Forelimb muscle (tissue), 1 donor: ENCODE results near the gene RNF215. TPM values are rescaled to one million over a fixed set of nuclear protein-coding genes. Genes with fewer than 3 reads are reported as not detected.

Experiments used
- DNase-seq: peaks from one replicate; pipeline ENCODE4 v3.0.0-alpha.2; 2013; ENCODE audit warnings: low read depth
- polyA plus RNA-seq: library from polyadenylated mRNA; unstranded; fragments of 120-200 nt; gene quantifications from one replicate; pipeline ENCODE4 v1.2.1, GENCODE V29; 2013; ENCODE audit not compliant: insufficient read length

Gene RNF215
- polyA plus RNA-seq, 1 donor, result 10.5 TPM

GRCh38 chr22:30332994-30333706, 54.1 kb downstream of the RNF215 start:
- DNase-seq, result no peak

DNA sequence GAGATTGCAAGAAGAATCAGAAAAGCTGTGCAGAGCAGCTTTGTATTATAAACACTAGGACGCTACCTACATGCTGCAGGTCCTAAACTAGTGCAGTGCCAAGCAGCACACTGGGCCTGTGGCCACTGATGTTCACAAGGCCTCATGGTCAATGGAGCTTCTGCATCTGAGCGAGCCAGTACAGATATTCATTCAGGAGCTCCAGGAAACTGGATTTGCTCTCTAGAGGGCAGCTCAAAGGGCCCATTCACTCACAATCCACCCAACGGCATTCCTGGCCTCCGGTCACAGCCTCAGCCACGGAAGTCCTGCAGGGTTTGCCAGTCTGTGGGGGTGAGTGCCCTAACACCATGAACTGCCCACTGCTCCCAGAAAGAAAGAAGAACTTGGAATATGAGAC, 54.7 kb downstream of the RNF215 start:
- DNase-seq, result no peak

Other genes starting within 250 kb of the RNF215 start
- 0.76 TPM for gene LIF, start 140.7 kb downstream of the RNF215 start, polyA plus RNA-seq
- 0.08 TPM for gene OSM, start 120.6 kb downstream of the RNF215 start, polyA plus RNA-seq
- 4.0 TPM for gene CASTOR1, start 97.9 kb downstream of the RNF215 start, polyA plus RNA-seq
- gene TBC1D10A, start 60.5 kb downstream of the RNF215 start, polyA plus RNA-seq, result 7.1 TPM
- gene SF3A1, start 30.5 kb downstream of the RNF215 start, polyA plus RNA-seq, result 69.4 TPM
- 1.5 TPM for gene CCDC157, start 30.4 kb downstream of the RNF215 start, polyA plus RNA-seq
- 2.1 TPM for gene SEC14L2, start 9.6 kb upstream of the RNF215 start, polyA plus RNA-seq
- 5.4 TPM for gene MTFP1, start 38.4 kb upstream of the RNF215 start, polyA plus RNA-seq
- 0.09 TPM for gene SEC14L3, start 84.6 kb upstream of the RNF215 start, polyA plus RNA-seq
- gene SEC14L4, start 118.3 kb upstream of the RNF215 start, polyA plus RNA-seq, result 0.11 TPM
- 0.22 TPM for gene SEC14L6, start 159.3 kb upstream of the RNF215 start, polyA plus RNA-seq
- 6.0 TPM for gene GAL3ST1, start 187.3 kb upstream of the RNF215 start, polyA plus RNA-seq
- 46.2 TPM for gene PES1, start 204.5 kb upstream of the RNF215 start, polyA plus RNA-seq
- gene TCN2, start 219.8 kb upstream of the RNF215 start, polyA plus RNA-seq, result 7.6 TPM
- 3.5 TPM for gene SLC35E4, start 248.4 kb upstream of the RNF215 start, polyA plus RNA-seq